ENCODE results near the gene CFAP161.

Gene CFAP161

DNA sequence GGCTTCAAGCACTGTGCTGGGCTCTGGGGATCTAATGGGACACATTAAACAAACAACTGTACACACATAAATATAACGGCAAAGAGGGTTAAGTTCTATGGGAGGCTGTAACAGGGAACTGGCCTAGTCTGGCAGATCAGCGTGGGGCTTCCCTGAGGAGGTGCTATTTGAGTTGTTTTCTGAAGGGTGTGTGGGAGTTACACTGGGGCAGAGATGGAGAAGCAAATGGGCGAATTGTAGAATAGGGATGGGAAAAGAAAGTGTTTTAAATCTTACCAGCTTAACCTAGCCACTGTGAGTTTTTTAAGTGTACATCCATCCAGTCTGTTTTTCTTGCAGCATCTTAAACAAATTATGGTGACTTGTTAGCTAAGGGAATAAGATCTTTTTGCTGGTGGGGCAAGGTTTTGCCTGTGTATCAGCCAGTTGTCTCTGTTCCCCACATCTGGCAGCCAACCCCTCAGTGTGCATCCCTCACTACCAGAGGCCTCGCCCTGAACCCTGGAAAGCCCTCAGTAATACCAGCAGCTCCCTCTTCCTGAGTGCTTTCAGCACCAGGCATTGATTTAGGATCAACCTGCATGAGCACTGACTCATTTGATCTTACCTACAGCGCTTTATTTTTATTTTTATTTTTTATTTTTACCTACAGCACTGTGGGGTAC, 51.7 kb downstream of the CFAP161 start:
- no peak for DNase-seq

DNA sequence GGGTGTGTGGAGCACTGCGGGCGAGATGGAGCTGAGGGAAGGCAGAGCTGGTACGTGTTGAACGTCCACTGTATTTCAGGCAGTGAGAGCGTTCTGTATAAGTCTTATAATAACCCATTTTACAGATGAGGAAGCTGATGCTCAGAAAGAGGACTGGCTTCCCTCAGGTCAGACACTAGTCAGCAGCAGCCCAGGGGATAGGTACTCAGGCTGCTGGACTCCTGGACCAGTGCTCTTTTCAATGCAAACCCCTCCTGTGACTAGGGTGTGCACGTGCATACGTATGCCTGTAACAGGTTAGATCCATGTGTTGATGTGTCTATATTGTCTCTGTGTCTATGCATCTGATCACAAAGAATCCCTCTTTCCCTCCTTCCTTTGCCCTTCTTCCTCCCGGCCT, 54.3 kb downstream of the CFAP161 start:
- no peak for DNase-seq

DNA sequence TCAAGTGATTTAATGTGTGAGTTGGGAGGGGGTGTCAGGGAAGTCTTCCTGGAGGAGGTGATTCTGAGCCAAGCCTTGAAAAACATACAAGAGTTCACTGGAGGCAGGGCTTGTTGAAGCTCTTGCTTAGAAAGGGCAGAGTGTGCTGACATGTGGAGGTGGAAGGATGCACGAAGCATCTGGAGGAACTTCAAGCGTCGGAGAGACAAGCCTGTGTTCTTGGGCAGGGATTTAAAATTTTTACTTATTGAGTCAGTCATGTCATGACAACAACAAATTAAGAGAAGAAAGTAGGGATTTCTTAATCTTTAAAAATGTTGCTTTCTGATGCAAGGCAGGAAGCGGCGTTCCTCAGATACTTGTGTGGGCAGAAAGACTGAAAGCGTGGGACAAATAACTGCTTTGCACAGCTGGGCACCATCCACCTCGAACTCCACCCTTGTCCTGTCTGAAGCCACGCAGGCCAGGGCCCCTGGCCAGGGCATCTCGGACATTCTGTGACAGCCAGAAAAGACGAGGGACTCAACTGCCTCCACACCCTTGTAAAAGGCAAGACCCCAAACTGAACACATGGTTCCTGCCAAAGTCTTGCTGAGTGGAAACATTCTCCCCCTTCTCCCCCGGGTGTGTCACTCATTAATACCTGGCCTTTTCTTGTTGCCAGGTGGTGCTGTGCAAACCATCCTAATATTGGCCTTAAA, 55.7 kb downstream of the CFAP161 start:
- no peak for DNase-seq

DNA sequence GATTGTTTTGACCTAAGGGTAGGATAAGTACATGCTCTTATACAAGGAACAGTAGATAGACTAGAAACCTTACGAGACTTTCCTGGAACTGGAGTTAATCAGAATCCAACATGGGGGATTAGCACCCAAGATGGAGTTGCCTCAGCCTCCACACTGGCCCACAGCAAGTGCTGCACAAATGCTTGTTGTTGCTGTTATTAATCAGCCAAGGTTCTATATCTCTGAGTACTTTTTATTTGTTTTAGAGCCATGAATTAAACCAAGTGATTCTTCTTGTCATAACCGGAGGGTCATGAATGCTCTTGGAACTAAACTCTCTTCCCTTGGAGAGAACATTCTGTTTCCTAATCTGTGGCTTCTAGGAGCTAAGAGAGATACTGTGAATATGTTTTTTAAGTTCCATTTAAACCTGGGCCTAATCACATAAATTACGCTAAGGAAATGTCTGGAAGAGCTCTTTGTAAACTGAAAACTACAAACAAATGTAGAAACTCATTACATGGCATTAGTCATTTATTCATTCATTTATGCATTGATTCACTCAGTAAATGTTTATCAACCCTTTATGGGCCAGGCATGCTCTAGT, 56.9 kb downstream of the CFAP161 start:
- DNase-seq, result no peak

DNA sequence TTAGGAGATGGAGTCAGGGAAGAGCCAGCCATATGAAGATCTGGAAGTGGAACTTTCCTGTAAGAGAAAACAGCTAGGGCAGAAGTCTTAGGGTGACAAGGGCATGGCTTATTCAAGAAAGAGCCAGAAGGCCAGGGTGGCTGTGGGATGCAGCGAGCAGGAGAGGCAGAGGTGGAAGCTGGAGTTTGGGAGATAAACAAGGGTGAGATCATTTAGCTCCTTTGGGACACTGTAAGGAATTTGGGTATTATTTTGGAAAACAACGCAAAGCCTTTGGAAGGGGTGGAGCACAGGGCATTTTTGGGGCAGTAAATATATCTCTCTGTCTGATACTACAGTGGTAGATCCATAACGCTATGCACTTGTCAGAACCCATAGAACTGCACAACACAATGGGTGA, 57.6 kb downstream of the CFAP161 start:
- DNase-seq, result no peak

DNA sequence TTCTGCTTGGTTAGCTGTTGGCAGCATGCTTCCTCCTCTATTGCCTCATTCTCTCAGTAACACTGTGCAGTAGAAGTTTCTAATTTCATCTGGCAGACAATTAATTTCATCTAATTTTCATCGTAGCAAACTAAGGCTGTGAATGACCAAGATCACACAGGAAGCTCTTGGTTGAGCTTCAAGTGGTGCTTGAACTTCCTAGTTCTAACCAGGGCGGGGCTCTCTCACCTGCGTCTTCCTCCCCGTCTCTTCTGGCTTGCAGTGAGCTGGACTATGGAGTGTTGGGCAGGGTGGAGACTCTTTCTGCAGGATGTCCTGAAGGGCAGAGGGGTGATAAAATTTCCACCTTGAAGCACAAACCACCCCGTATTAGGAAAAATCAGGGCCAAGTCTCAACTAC, 60.7 kb downstream of the CFAP161 start:
- DNase-seq, result no peak

DNA sequence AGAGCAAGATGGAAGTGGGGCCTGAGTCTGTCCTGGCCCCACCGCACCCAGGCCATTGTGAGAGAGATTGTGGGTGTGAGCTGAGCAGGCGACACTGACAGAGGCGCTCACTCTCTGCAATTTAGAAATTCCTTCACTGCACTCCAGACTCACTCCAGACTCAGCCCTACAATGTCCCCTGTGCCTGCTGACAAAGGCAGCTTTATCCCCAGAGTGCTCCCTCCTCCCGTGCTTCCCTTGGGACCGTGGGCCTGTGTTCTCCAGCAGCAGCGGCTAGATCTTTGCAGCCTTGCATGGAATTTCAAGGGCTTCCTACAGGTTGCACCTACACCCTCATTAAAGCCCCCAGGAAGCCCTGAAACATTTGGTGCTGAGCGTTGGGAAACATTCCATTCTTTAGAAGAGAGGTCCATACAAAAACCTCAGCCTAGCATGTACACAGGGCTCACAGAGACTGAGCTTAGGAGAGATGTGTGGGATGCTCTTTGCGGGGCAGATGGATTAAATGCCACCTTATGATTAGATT, 61.3 kb downstream of the CFAP161 start:
- no peak for DNase-seq

DNA sequence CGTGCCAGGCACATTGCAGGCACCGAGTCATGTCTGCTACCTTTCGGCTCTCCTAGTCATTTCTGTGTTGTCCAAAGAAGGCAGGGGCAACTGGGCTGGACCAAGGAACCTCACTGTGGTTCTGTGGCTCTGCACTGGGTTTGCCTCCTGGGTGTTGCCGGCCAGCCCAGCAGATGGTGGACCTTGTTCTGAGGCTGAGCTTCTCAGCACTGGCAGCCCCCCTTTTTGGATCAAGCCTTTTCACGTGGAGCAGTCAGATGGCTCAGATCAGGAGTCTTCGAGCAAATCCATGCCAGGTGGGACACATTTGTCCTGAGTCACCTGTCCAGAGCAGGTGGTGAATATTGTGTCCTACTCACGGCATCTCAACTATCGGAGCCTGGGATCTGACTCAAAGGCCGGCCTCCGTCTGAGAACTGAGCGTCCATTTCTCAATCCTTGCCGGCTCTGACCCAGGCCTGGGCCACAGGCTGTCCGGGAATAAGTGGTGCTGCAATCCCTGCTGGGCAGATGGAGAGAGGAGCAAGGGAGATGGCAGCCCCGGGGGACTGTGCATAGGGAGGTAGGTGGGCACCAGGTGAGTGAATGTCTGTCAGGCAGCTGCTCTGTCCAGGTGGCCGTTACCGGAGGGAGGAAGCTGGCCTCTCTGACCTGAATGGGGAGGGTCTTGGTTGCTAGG, 62.6 kb downstream of the CFAP161 start, which contains the start of gene IL16:
Gene IL16, plus strand, starts transcription at position 304 of the 679 bp plus-strand sequence. CDS start 28,521 bp downstream, outside the sequence.
- no peak for DNase-seq

DNA sequence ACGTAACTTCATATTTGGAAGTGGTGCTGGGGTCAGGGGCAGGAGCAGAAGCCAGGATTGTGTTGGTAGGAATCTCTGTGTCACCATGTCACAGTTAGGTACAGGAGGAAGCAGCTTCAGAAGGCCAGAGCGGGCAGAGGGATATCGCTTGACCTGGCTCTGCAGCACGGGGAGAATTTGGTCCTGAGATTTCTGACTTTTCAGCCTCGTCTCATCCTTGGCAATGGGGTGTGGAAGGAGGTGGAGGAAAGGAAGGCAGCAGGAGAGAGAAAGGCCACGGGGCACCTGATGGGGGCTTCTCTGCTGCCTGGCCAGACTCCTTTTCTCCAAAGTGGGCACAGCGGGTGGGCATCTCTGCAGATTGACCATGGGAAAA, 63.2 kb downstream of the CFAP161 start:
- no peak for DNase-seq

DNA sequence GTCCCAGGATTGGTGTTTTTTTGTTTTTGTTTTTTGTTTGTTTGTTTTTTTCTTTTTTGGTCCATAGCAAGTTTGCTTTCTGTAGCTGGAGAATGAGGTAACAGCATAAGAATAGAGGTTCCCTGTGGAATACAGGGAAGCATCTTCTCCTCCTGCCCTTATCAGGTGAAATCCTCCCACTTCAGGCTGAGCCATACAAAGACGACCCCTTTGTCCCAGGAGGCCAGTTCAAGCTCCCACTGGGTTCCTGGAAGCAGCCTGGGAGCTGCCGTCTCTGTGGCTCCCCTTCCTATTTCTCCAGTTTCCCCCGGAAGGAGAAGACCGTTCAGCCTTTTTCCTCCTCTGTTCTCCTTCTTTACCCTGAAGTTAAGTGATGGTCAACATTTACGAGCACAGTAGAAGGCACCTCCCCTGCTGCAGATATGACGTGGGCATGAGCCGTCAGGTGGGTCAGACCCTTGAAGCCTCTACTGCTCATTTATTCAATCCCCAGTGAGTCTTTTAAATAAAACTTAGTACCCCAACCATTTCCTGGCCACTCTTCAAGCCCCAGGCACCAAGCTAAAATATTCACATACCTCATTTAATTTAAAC, 63.7 kb downstream of the CFAP161 start:
- no peak for DNase-seq
